ENCODE measurements around the gene CHMP4B. TPM values are rescaled to one million over a fixed set of nuclear protein-coding genes. Genes with fewer than 3 reads are reported as not detected.

CHMP4B gene
- total RNA-seq, 1 experiment from 2014 or later, result 87.5 TPM

GRCh38 chr20:33897313-33897912 is 86.3 kb downstream of the CHMP4B start:
- H3K36me3 ChIP-seq (ENCODE audit: control insufficient read depth, insufficient read depth, low read length), result no peaks in the 10 kb centered on the region
- H3K27ac ChIP-seq (ENCODE audit: low read length), result no peak overlapping the region
- H3K9me3 ChIP-seq (ENCODE audit: control insufficient read depth, insufficient read depth, low read depth, low read length), result no peaks in the 10 kb centered on the region
- H3K27me3 ChIP-seq (ENCODE audit: control insufficient read depth, insufficient read depth, low read length), result 0 out of 2 replicates have a peak, but pooled peaks cover 2% of the 10 kb centered on the region
- BruUV-seq (replicated peaks), result no TSS peak
- DNase-seq (ENCODE audit: low read depth, low spot score) (no peak), ATAC-seq (0 out of 2 replicates have a peak, but pooled peaks have one; percentile 52)
- ChIA-PET CTCF (interaction anchor here (0.6 kb wide), 1 partner anchor 428 kb away, joined by 4 read pairs; no protein-coding TSS in a partner anchor), POLR2A (interaction anchor here (0.6 kb wide), 1 partner anchor 278 kb away, joined by 7 read pairs; no protein-coding TSS in a partner anchor)
- H3K4me1 ChIP-seq (ENCODE audit: control insufficient read depth, insufficient read depth, low read length), result peaks cover 3% of the 10 kb centered on the region; the same call in 1 of the 2 replicates
- no peak for TF ChIP-seq POLR2AphosphoS5 (IDR thresholded peaks at IDR 0.05; ENCODE audit: low read depth, low read length)
- TF ChIP-seq, protein P1, sequence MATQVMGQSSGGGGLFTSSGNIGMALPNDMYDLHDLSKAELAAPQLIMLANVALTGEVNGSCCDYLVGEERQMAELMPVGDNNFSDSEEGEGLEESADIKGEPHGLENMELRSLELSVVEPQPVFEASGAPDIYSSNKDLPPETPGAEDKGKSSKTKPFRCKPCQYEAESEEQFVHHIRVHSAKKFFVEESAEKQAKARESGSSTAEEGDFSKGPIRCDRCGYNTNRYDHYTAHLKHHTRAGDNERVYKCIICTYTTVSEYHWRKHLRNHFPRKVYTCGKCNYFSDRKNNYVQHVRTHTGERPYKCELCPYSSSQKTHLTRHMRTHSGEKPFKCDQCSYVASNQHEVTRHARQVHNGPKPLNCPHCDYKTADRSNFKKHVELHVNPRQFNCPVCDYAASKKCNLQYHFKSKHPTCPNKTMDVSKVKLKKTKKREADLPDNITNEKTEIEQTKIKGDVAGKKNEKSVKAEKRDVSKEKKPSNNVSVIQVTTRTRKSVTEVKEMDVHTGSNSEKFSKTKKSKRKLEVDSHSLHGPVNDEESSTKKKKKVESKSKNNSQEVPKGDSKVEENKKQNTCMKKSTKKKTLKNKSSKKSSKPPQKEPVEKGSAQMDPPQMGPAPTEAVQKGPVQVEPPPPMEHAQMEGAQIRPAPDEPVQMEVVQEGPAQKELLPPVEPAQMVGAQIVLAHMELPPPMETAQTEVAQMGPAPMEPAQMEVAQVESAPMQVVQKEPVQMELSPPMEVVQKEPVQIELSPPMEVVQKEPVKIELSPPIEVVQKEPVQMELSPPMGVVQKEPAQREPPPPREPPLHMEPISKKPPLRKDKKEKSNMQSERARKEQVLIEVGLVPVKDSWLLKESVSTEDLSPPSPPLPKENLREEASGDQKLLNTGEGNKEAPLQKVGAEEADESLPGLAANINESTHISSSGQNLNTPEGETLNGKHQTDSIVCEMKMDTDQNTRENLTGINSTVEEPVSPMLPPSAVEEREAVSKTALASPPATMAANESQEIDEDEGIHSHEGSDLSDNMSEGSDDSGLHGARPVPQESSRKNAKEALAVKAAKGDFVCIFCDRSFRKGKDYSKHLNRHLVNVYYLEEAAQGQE (IDR thresholded peaks at IDR 0.05; ENCODE audit: insufficient read depth in 1 of 2, low read depth in 2 of 2, low read length in 1 of 2), result no peak
- TF ChIP-seq TCF7L2 (IDR thresholded peaks at IDR 0.05; ENCODE audit: low read depth, low read length), result no peak
- TF ChIP-seq SIN3A (IDR thresholded peaks at IDR 0.05; ENCODE audit: borderline replicate concordance, insufficient read depth, low read depth, low read length), result no peak
- TF ChIP-seq, protein P2, sequence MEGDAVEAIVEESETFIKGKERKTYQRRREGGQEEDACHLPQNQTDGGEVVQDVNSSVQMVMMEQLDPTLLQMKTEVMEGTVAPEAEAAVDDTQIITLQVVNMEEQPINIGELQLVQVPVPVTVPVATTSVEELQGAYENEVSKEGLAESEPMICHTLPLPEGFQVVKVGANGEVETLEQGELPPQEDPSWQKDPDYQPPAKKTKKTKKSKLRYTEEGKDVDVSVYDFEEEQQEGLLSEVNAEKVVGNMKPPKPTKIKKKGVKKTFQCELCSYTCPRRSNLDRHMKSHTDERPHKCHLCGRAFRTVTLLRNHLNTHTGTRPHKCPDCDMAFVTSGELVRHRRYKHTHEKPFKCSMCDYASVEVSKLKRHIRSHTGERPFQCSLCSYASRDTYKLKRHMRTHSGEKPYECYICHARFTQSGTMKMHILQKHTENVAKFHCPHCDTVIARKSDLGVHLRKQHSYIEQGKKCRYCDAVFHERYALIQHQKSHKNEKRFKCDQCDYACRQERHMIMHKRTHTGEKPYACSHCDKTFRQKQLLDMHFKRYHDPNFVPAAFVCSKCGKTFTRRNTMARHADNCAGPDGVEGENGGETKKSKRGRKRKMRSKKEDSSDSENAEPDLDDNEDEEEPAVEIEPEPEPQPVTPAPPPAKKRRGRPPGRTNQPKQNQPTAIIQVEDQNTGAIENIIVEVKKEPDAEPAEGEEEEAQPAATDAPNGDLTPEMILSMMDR (IDR thresholded peaks at IDR 0.05), result no peak; the same call in 1 of the 2 replicates
- intact Hi-C loops (cut with micrococcal nuclease; ENCODE audit: unreplicated experiment), result no loop called here
- in situ Hi-C loops (cut with HindIII; ENCODE audit: low pct_unique_long_range_greater_than_20kb, low sequenced_read_pairs), result no loop called here
- no peak overlapping the region for H3K4me3 ChIP-seq (ENCODE audit: low read depth in 2 of 2, low read length in 2 of 2)

GRCh38 chr20:33899106-33899505 is 88.0 kb downstream of the CHMP4B start:
- ATAC-seq, result peak; percentile 60; the same call in 1 of the 2 replicates
- BruUV-seq (replicated peaks), result no TSS peak
- TF ChIP-seq, protein P2 (IDR thresholded peaks at IDR 0.05), result no peak
- no peak for TF ChIP-seq SIN3A (IDR thresholded peaks at IDR 0.05; ENCODE audit: borderline replicate concordance, insufficient read depth, low read depth, low read length)
- TF ChIP-seq, protein P1 (IDR thresholded peaks at IDR 0.05; ENCODE audit: insufficient read depth in 1 of 2, low read depth in 2 of 2, low read length in 1 of 2), result no peak
- no peak for TF ChIP-seq TCF7L2 (IDR thresholded peaks at IDR 0.05; ENCODE audit: low read depth, low read length)
- TF ChIP-seq POLR2AphosphoS5 (IDR thresholded peaks at IDR 0.05; ENCODE audit: low read depth, low read length), result no peak
- no peaks in the 10 kb centered on the region for H3K36me3 ChIP-seq (ENCODE audit: control insufficient read depth, insufficient read depth, low read length)
- DNase-seq (ENCODE audit: low read depth, low spot score), result no peak
- intact Hi-C loops (cut with micrococcal nuclease; ENCODE audit: unreplicated experiment) (no loop called here), in situ Hi-C loops (cut with HindIII; ENCODE audit: low pct_unique_long_range_greater_than_20kb, low sequenced_read_pairs) (no loop called here)
- H3K27me3 ChIP-seq (ENCODE audit: control insufficient read depth, insufficient read depth, low read length), result 0 out of 2 replicates have a peak, but pooled peaks cover 2% of the 10 kb centered on the region
- ChIA-PET POLR2A (interaction anchor here (0.7 kb wide), 1 partner anchor 1975 kb away, joined by 6 read pairs; no protein-coding TSS in a partner anchor), CTCF (interaction anchor here (0.6 kb wide), 1 partner anchor 143 kb away, joined by 4 read pairs; no protein-coding TSS in a partner anchor)
- no peaks in the 10 kb centered on the region for H3K9me3 ChIP-seq (ENCODE audit: control insufficient read depth, insufficient read depth, low read depth, low read length)
- no peak overlapping the region for H3K27ac ChIP-seq (ENCODE audit: low read length)
- no peak overlapping the region for H3K4me3 ChIP-seq (ENCODE audit: low read depth in 2 of 2, low read length in 2 of 2)
- H3K4me1 ChIP-seq (ENCODE audit: control insufficient read depth, insufficient read depth, low read length), result peaks cover 3% of the 10 kb centered on the region; the same call in 1 of the 2 replicates
